A549 (cell line): ENCODE data around the gene ANO2.

ENCODE experiments used
- NFE2L2 ChIP-seq: fragments of 150-350 bp; conservative IDR thresholded peaks from 2 replicates; pipeline ENCODE4 v1.6.1; 2014; ENCODE audit warnings: low read length
- RCOR1 ChIP-seq: fragments of 150-350 bp; IDR thresholded peaks from 2 replicates; pipeline ENCODE4 v1.6.1; 2014; ENCODE audit warnings: antibody characterized with exemption, low read length, low read depth

DNA sequence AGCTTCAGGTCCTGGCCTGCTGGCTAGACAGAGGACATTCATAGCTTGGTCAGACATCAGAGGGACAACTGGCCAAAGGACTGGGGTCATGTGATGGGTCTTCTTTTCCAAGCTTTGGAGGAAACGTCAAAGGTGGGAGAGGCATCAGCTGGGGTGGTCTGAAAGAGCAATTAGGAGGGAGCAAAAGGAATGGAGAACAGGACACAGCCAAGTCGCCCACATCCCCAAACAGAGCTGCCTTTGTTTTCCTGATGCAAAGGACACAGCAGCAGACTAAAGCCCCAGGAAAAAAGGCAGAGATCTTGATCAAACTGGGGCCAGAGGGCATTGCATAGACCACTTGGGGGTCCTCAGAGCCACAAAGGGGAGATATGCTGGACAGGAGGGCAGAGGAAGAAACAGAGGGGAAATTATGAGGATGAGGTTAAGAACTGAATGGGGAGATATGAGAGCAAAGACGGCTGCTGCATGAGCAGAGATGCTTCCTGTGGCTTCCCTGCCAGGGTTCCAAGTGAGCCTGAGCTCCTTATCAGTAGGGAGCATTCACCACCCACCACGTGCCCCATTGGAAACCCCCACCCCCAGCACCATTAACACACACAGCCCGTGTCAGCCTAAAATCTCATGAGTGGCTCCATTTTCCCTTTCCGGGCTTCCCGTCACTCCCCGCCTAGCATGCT, 62.4 kb downstream of the ANO2 start:
- TF ChIP-seq RCOR1 (no peak), NFE2L2 (no peak)
